22Rv1 (cell line): ENCODE results near the gene RUNX3.
"Not testable (repeated sequence)": the region's sequence is repeated elsewhere in the genome, so short reads cannot be mapped to it uniquely, and the experiment has no call there.

Experiments used
- CTCF ChIP-seq: fragments of 450-650 bp; IDR thresholded peaks from 2 replicates; pipeline ENCODE4 v1.5.1; 2017; ENCODE audit warnings: mild to moderate bottlenecking
- ZFX ChIP-seq: fragments of 450-650 bp; IDR thresholded peaks from 2 replicates; pipeline ENCODE4 v1.6.1; 2017; ENCODE audit warnings: antibody characterized with exemption, borderline replicate concordance

- TF ChIP-seq CTCF, ZFX: not testable (repeated sequence)
Measured at GRCh38 chr1:24891367-24891766, 38.7 kb downstream of the RUNX3 start.
